H1 (cell line): ENCODE results near the gene SH3PXD2B. TPM values are rescaled to one million over a fixed set of nuclear protein-coding genes. Genes with fewer than 3 reads are reported as not detected.
"Not testable (repeated sequence)": the region's sequence is repeated elsewhere in the genome, so short reads cannot be mapped to it uniquely, and the experiment has no call there.

Experiments
- CTCF ChIA-PET: fragments of 300-600 bp; sonication (Branson Sonifier 250); formaldehyde crosslinking; loops from one replicate; lab custom pipeline; 2021; ENCODE audit not compliant: partially characterized antibody; lab: Charles Lee
- POLR2A ChIA-PET: fragments of 300-600 bp; sonication (Branson Sonifier 250); formaldehyde crosslinking; loops from one replicate; lab custom pipeline; 2021; ENCODE audit warnings: inconsistent platforms; ENCODE audit not compliant: partially characterized antibody; lab: Charles Lee
- DNase-seq, 2 experiments: peaks; one replicate each; pipeline versions ENCODE4 v3.0.0 to v3.0.0-alpha.2; 2010 to 2022; ENCODE audit warnings: low spot score in 2 of 2, low read depth in 1 of 2, mixed read lengths in 1 of 2
- FAIRE-seq: peaks from 2 replicates; lab custom pipeline; 2011; peaks lifted over from hg19 to GRCh38; lab: Jason Lieb, UNC
- H2AFZ ChIP-seq: 2 replicates; pipeline ENCODE4 v1.8.1; 2012; ENCODE audit warnings: low read length, inconsistent platforms
- H2AK5ac ChIP-seq: 2 replicates; pipeline ENCODE4 v1.6.1; 2013; ENCODE audit warnings: low read depth, low read length
- H2BK120ac ChIP-seq: replicated peaks from 2 replicates; pipeline ENCODE3; 2013; ENCODE audit warnings: low read depth, low read length, inconsistent platforms
- H2BK12ac ChIP-seq: 2 replicates; pipeline ENCODE4 v1.6.1; 2013; ENCODE audit warnings: low read depth, low read length
- H2BK15ac ChIP-seq: 2 replicates; pipeline ENCODE4 v1.6.1; 2013; ENCODE audit warnings: low read length
- H2BK20ac ChIP-seq: 2 replicates; pipeline ENCODE4 v1.6.1; 2013; ENCODE audit warnings: low read length
- H2BK5ac ChIP-seq: 2 replicates; pipeline ENCODE4 v1.6.1; 2013; ENCODE audit warnings: low read depth, low read length
- H3K14ac ChIP-seq: 2 replicates; pipeline ENCODE4 v1.6.1; 2013; ENCODE audit warnings: inconsistent platforms; ENCODE audit not compliant: insufficient read length
- H3K18ac ChIP-seq: 2 replicates; pipeline ENCODE4 v1.6.1; 2013; ENCODE audit warnings: low read length; ENCODE audit errors: extremely low read depth
- H3K23ac ChIP-seq: 2 replicates; pipeline ENCODE4 v1.6.1; 2013; ENCODE audit warnings: inconsistent platforms; ENCODE audit not compliant: insufficient read length
- H3K23me2 ChIP-seq: 2 replicates; pipeline ENCODE4 v1.6.1; 2013; ENCODE audit warnings: low read depth, low read length
- H3K27ac ChIP-seq: 2 replicates; pipeline ENCODE4 v1.6.1; 2011; ENCODE audit warnings: low read depth, low read length, inconsistent platforms
- H3K27me3 ChIP-seq, 4 experiments: replicated peaks in 1 of 4; 1 replicate in 1 of 4; 2 replicates in 3 of 4; pipeline versions ENCODE4 v1.6.1 to v1.8.1; 2011 to 2013; ENCODE audit warnings: low read length in 3 of 4, mild to moderate bottlenecking in 3 of 4, inconsistent platforms in 2 of 4, mixed read lengths in 2 of 4, moderate library complexity in 1 of 4; ENCODE audit not compliant: control insufficient read depth in 3 of 4, insufficient read depth in 3 of 4; ENCODE audit errors: extremely low read depth in 1 of 4
- H3K36me3 ChIP-seq, 4 experiments: 2 replicates each; pipeline versions ENCODE4 v1.6.1 to v1.8.1; 2011 to 2013; ENCODE audit warnings: mild to moderate bottlenecking in 4 of 4, low read length in 3 of 4, moderate library complexity in 2 of 4, control low read depth in 1 of 4, inconsistent platforms in 1 of 4; ENCODE audit not compliant: insufficient read depth in 4 of 4, control insufficient read depth in 2 of 4
- H3K4ac ChIP-seq: replicated peaks from 2 replicates; pipeline ENCODE3; 2013; ENCODE audit warnings: low read length, low read depth, mixed read lengths, inconsistent platforms; ENCODE audit not compliant: insufficient read length
- H3K4me1 ChIP-seq, 4 experiments: replicated peaks in 1 of 4; 1 replicate in 1 of 4; 2 replicates in 3 of 4; pipeline versions ENCODE4 v1.6.1 to v1.8.1; 2011 to 2013; ENCODE audit warnings: low read length in 3 of 4, inconsistent platforms in 2 of 4, mixed read lengths in 1 of 4; ENCODE audit not compliant: insufficient read depth in 4 of 4, control insufficient read depth in 3 of 4
- H3K4me2 ChIP-seq, 2 experiments: 2 replicates each; pipeline versions ENCODE4 v1.6.1 to v1.8.1; 2011 to 2013; ENCODE audit warnings: low read depth in 2 of 2, low read length in 2 of 2, control low read depth in 1 of 2, inconsistent platforms in 1 of 2, mild to moderate bottlenecking in 1 of 2; ENCODE audit not compliant: insufficient read depth in 1 of 2
- H3K4me3 ChIP-seq, 4 experiments: fragments of 200-600, 300-600 bp in 1 of 4; sonication (generic), shearing (Covaris generic), sonication (Bioruptor Twin) in 1 of 4; 2 replicates each; pipeline versions ENCODE4 v1.5.1 to v1.8.1; 2011 to 2016; ENCODE audit warnings: low read length in 4 of 4, low read depth in 3 of 4, control low read depth in 2 of 4, inconsistent platforms in 2 of 4, mild to moderate bottlenecking in 2 of 4, mixed read lengths in 1 of 4, moderate library complexity in 1 of 4; ENCODE audit not compliant: insufficient read depth in 2 of 4; ENCODE audit errors: extremely low read depth in 1 of 4
- H3K56ac ChIP-seq: replicated peaks from 2 replicates; pipeline ENCODE3; 2013; ENCODE audit warnings: low read depth, mild to moderate bottlenecking, mixed read lengths, low read length, inconsistent platforms; ENCODE audit not compliant: insufficient read length
- H3K79me1 ChIP-seq: 2 replicates; pipeline ENCODE4 v1.6.1; 2013; ENCODE audit warnings: low read depth, low read length, control low read depth
- H3K79me2 ChIP-seq, 2 experiments: 2 replicates each; pipeline versions ENCODE4 v1.6.1 to v1.8.1; 2012 to 2013; ENCODE audit warnings: low read length in 2 of 2, mild to moderate bottlenecking in 2 of 2, inconsistent platforms in 1 of 2; ENCODE audit not compliant: insufficient read depth in 2 of 2, control insufficient read depth in 1 of 2
- H3K9ac ChIP-seq, 4 experiments: replicated peaks in 1 of 4; 1 replicate in 1 of 4; 2 replicates in 3 of 4; pipeline versions ENCODE4 v1.6.1 to v1.8.1; 2011 to 2013; ENCODE audit warnings: low read depth in 3 of 4, low read length in 3 of 4, control low read depth in 2 of 4, mild to moderate bottlenecking in 2 of 4, moderate library complexity in 2 of 4, inconsistent platforms in 1 of 4; ENCODE audit errors: extremely low read depth in 1 of 4
- H3K9me3 ChIP-seq, 2 experiments: 2 replicates each; pipeline versions ENCODE4 v1.6.1 to v1.8.1; 2012 to 2013; ENCODE audit warnings: mild to moderate bottlenecking in 2 of 2, moderate library complexity in 2 of 2, control low read depth in 1 of 2, inconsistent platforms in 1 of 2, low read depth in 1 of 2, low read length in 1 of 2, mixed read lengths in 1 of 2; ENCODE audit not compliant: insufficient read depth in 2 of 2
- H4K20me1 ChIP-seq, 2 experiments: replicated peaks in 1 of 2; 2 replicates each; pipeline versions ENCODE3 to v1.8.1; 2011 to 2013; ENCODE audit warnings: inconsistent platforms in 2 of 2, low read length in 2 of 2, mild to moderate bottlenecking in 1 of 2; ENCODE audit not compliant: insufficient read depth in 2 of 2, control insufficient read depth in 1 of 2
- H4K5ac ChIP-seq: 2 replicates; pipeline ENCODE4 v1.6.1; 2013; ENCODE audit warnings: low read length, low read depth, mixed read lengths, inconsistent platforms; ENCODE audit not compliant: insufficient read length
- H4K8ac ChIP-seq: 2 replicates; pipeline ENCODE4 v1.8.0; 2013; ENCODE audit warnings: mild to moderate bottlenecking, moderate library complexity, low read length, inconsistent platforms; ENCODE audit not compliant: insufficient read depth; ENCODE audit errors: extremely low read depth
- H4K91ac ChIP-seq: replicated peaks from 2 replicates; pipeline ENCODE3; 2013; ENCODE audit warnings: low read length, mixed read lengths, inconsistent platforms; ENCODE audit not compliant: insufficient read length
- CHD2 ChIP-seq: IDR thresholded peaks from 2 replicates; pipeline ENCODE4 v1.6.1; 2012; ENCODE audit warnings: low read length, improper control_type of control experiment
- WGBS, 2 experiments: shearing (Covaris generic) in 1 of 2; methylation state at CpG; one replicate each; pipeline versions ENCODE4 v1.1.6 to v1.1.7; 2013 to 2015; ENCODE audit warnings: low lambda C conversion rate in 2 of 2, mixed read lengths in 2 of 2, inconsistent platforms in 1 of 2, low coverage in 1 of 2, missing lambda C conversion rate in 1 of 2; ENCODE audit not compliant: insufficient replicate concordance in 2 of 2, insufficient coverage in 1 of 2, insufficient read length in 1 of 2; ENCODE audit errors: extremely low coverage in 1 of 2, missing lambda C conversion rate in 1 of 2; 5-methylcytosine and 5-hydroxymethylcytosine counted together
- polyA plus RNA-seq, 7 experiments: library from polyadenylated mRNA; depleted of rRNA in 3 of 7; stranded (reverse) in 5 of 7; unstranded in 2 of 7; fragments of >200 nt in 5 of 7; fragments of 200-250 nt in 2 of 7; gene quantifications; 1 replicate in 5 of 7; 2 replicates in 1 of 7; 4 replicates in 1 of 7; pipeline versions ENCODE4 v1.2.1 to v1.2.3, GENCODE V29; 2011 to 2013; ENCODE audit warnings: missing spikeins in 2 of 7, mixed read lengths in 2 of 7
- total RNA-seq: library from RNA; stranded (reverse); fragmentation: NEBNext Ultra II Directional; extraction: Animal tissue kit (Norgen Biotek cat#: 25700); gene quantifications from 2 replicates; pipeline ENCODE4 v1.2.1, GENCODE V29; 2021

SH3PXD2B gene
- total and polyA plus RNA-seq, 2 of the 8 experiments (the other 6 are each of a cell fraction or from before 2014, with no cell fraction given), result 32.9 to 72.9 TPM

- no peak for FAIRE-seq
- Histone ChIP-seq H3K4me3 (no peak overlapping the region), H3K23me2 (no peaks in the 10 kb centered on the region), H4K8ac (no peak overlapping the region), H2AK5ac (no peak overlapping the region), H2BK5ac (no peak overlapping the region), H2BK20ac (no peak overlapping the region), H4K5ac (no peak overlapping the region), H3K4me2 (no peak overlapping the region), H3K9ac (no peak overlapping the region), H3K4me1 (no peaks in the 10 kb centered on the region; a peak in 1 of 7 replicates), H4K20me1 (peaks cover 0 to 10% of the 10 kb centered on the region in 2 experiments), H3K36me3 (peaks cover 0 to 17% (median 3%) of the 10 kb centered on the region in 4 experiments; a peak in 4 of 8 replicates), H2AFZ (no peak overlapping the region), H2BK120ac (no peak overlapping the region), H3K9me3 (no peaks in the 10 kb centered on the region), H3K27me3 (no peaks in the 10 kb centered on the region), H4K91ac (no peak overlapping the region), H3K23ac (no peak overlapping the region), H3K4ac (no peak overlapping the region), H3K79me1 (peaks cover 6% of the 10 kb centered on the region), H3K14ac (no peak overlapping the region), H2BK12ac (no peak overlapping the region), H3K79me2 (no peaks in the 10 kb centered on the region), H3K56ac (no peak overlapping the region), H3K18ac (no peak overlapping the region), H2BK15ac (no peak overlapping the region), H3K27ac (no peak overlapping the region)
- WGBS, 2 experiments, result 93% methylated on average over 4 of the region's 4 CpGs; no CpG with 5 or more reads in 1 of the 2 experiments
- ChIA-PET CTCF (interaction anchor here (0.8 kb wide), 1 partner anchor 40 kb away, joined by 3 read pairs; no protein-coding TSS in a partner anchor), POLR2A (no interaction called here)
- no peak for TF ChIP-seq CHD2
- no peak for DNase-seq
Measured at GRCh38 chr5:172410160-172410559, 44.2 kb downstream of the SH3PXD2B start.

- H4K91ac ChIP-seq, H3K9ac ChIP-seq, H3K14ac ChIP-seq, FAIRE-seq, H3K4me3 ChIP-seq, H2BK15ac ChIP-seq, H3K4me1 ChIP-seq, H3K4me2 ChIP-seq, H3K23me2 ChIP-seq, H3K9me3 ChIP-seq, H2BK12ac ChIP-seq, H3K79me1 ChIP-seq, H3K56ac ChIP-seq, H2BK5ac ChIP-seq, H2AFZ ChIP-seq, H3K23ac ChIP-seq, H3K4ac ChIP-seq, H2BK120ac ChIP-seq, H3K27ac ChIP-seq, H2BK20ac ChIP-seq, DNase-seq, H3K18ac ChIP-seq, H2AK5ac ChIP-seq, H4K8ac ChIP-seq, H3K79me2 ChIP-seq, H3K27me3 ChIP-seq, H4K20me1 ChIP-seq, H4K5ac ChIP-seq: not testable (repeated sequence)
- CTCF ChIA-PET, result interaction anchor here (1.0 kb wide), 1 partner anchor 43 kb away, joined by 3 read pairs; no protein-coding TSS in a partner anchor
- POLR2A ChIA-PET, result interaction anchor here (0.6 kb wide), 1 partner anchor 43 kb away, joined by 3 read pairs; no protein-coding TSS in a partner anchor
- WGBS, 2 experiments, result 100% methylated on average over 2 of the region's 5 CpGs; no CpG with 5 or more reads in 1 of the 2 experiments
- peaks cover 2 to 24% (median 5%) of the 10 kb centered on the region in 4 experiments; a peak in 5 of 8 replicates for H3K36me3 ChIP-seq
Measured at GRCh38 chr5:172409477-172409876, 44.8 kb downstream of the SH3PXD2B start.
